ENCODE results near the gene HIVEP3. TPM values are rescaled to one million over a fixed set of nuclear protein-coding genes. Genes with fewer than 3 reads are reported as not detected.

Gene HIVEP3
- total RNA-seq, 4 donors from 2014 or later: 4.2 to 6.5 (median 4.7) TPM

- H3K27ac ChIP-seq: no peak overlapping the region
- peaks cover 0 to 16% (median 0%) of the 10 kb centered on the region in 4 donors for H3K4me1 ChIP-seq
- peaks cover 0 to 2% (median 0%) of the 10 kb centered on the region in 3 donors for H3K36me3 ChIP-seq
- no peak overlapping the region for H3K4me3 ChIP-seq
- no peaks in the 10 kb centered on the region for H3K27me3 ChIP-seq
- WGBS, 2 donors: 27 to 33% methylated on average over 4 of the region's 4 CpGs
- no peaks in the 10 kb centered on the region for H3K9me3 ChIP-seq
- TF ChIP-seq POLR2A (IDR thresholded peaks at IDR 0.05): no peak
- TF ChIP-seq EP300 (IDR thresholded peaks at IDR 0.05): no peak
- TF ChIP-seq, protein P1, sequence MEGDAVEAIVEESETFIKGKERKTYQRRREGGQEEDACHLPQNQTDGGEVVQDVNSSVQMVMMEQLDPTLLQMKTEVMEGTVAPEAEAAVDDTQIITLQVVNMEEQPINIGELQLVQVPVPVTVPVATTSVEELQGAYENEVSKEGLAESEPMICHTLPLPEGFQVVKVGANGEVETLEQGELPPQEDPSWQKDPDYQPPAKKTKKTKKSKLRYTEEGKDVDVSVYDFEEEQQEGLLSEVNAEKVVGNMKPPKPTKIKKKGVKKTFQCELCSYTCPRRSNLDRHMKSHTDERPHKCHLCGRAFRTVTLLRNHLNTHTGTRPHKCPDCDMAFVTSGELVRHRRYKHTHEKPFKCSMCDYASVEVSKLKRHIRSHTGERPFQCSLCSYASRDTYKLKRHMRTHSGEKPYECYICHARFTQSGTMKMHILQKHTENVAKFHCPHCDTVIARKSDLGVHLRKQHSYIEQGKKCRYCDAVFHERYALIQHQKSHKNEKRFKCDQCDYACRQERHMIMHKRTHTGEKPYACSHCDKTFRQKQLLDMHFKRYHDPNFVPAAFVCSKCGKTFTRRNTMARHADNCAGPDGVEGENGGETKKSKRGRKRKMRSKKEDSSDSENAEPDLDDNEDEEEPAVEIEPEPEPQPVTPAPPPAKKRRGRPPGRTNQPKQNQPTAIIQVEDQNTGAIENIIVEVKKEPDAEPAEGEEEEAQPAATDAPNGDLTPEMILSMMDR (IDR thresholded peaks at IDR 0.05): no peak
- DNase-seq (ENCODE audit: low spot score in 2 of 2): no peak
Measured at GRCh38 chr1:41608211-41608610, 310.5 kb downstream of the HIVEP3 start.

DNA sequence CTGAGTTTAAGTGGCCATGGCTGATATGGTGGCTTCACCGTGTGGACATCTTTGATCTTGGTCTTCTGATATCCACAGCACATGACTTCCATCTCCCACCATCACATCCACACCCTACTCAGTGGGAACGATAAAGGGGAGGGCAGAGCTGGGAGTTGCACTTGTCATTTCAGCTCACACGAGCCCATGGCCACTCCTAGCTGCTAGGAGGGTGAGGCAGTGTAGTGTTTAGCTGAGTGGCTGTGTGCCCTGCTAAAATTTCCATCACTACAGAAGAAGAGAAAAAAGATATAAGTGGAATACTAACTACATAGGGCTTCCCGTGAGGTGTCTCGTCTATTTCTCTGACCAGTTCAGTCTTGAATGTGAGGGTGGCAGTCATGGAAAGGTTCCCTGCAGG is 310.9 kb downstream of the HIVEP3 start:
- no peak for DNase-seq (ENCODE audit: low spot score in 2 of 2)
- peaks cover 0 to 16% (median 0%) of the 10 kb centered on the region in 4 donors for H3K4me1 ChIP-seq
- H3K4me3 ChIP-seq: no peak overlapping the region
- H3K27me3 ChIP-seq: no peaks in the 10 kb centered on the region
- TF ChIP-seq, protein P1 (IDR thresholded peaks at IDR 0.05): no peak
- TF ChIP-seq POLR2A (IDR thresholded peaks at IDR 0.05): no peak
- TF ChIP-seq EP300 (IDR thresholded peaks at IDR 0.05): no peak
- H3K9me3 ChIP-seq: no peaks in the 10 kb centered on the region
- H3K36me3 ChIP-seq: peaks cover 0 to under 1% (median 0%) of the 10 kb centered on the region in 3 donors
- H3K27ac ChIP-seq: no peak overlapping the region
- WGBS, 2 donors: 61 to 65% methylated on average over 5 of the region's 5 CpGs

GRCh38 chr1:41599912-41600311 is 318.8 kb downstream of the HIVEP3 start:
- H3K4me3 ChIP-seq: no peak overlapping the region
- WGBS, 2 donors: 59 to 61% methylated on average over 5 of the region's 5 CpGs
- H3K9me3 ChIP-seq: peaks cover 0 to 13% (median 3%) of the 10 kb centered on the region in 4 donors
- no peak for DNase-seq (ENCODE audit: low spot score in 2 of 2)
- TF ChIP-seq, protein P1 (IDR thresholded peaks at IDR 0.05): peak in 4 of 5 experiments; percentile 11 to 27 (median 20)
- no peak for TF ChIP-seq EP300 (IDR thresholded peaks at IDR 0.05)
- no peak for TF ChIP-seq POLR2A (IDR thresholded peaks at IDR 0.05)
- no peaks in the 10 kb centered on the region for H3K4me1 ChIP-seq
- H3K27ac ChIP-seq: no peak overlapping the region
- no peaks in the 10 kb centered on the region for H3K27me3 ChIP-seq
- H3K36me3 ChIP-seq: no peaks in the 10 kb centered on the region

DNA sequence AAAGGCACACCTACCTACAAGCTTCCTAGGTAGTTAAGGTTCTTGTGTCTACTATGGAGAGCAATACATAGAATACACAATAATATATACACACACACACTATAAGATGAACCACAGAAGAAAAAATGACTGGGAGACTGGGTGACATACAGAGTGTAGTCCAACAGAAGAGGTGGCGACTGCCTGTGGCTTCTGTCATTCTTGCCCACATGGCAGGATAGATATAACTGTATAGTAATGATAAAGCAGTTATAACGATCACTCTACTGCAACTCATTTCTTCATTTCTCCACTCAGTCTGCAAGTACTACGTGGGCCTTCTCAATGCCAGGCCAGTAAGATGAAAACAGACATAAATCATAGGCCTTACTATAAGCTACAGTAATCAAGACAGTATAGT is 320.4 kb downstream of the HIVEP3 start:
- peaks cover 0 to 13% (median 3%) of the 10 kb centered on the region in 4 donors for H3K9me3 ChIP-seq
- DNase-seq (ENCODE audit: low spot score in 2 of 2): no peak
- H3K27me3 ChIP-seq: no peaks in the 10 kb centered on the region
- WGBS, 2 donors: 97 to 100% methylated on average over 3 of the region's 3 CpGs
- H3K4me3 ChIP-seq: no peak overlapping the region
- no peaks in the 10 kb centered on the region for H3K36me3 ChIP-seq
- TF ChIP-seq, protein P1 (IDR thresholded peaks at IDR 0.05): no peak
- TF ChIP-seq EP300 (IDR thresholded peaks at IDR 0.05) (no peak), POLR2A (IDR thresholded peaks at IDR 0.05) (no peak)
- no peak overlapping the region for H3K27ac ChIP-seq
- H3K4me1 ChIP-seq: no peaks in the 10 kb centered on the region

DNA sequence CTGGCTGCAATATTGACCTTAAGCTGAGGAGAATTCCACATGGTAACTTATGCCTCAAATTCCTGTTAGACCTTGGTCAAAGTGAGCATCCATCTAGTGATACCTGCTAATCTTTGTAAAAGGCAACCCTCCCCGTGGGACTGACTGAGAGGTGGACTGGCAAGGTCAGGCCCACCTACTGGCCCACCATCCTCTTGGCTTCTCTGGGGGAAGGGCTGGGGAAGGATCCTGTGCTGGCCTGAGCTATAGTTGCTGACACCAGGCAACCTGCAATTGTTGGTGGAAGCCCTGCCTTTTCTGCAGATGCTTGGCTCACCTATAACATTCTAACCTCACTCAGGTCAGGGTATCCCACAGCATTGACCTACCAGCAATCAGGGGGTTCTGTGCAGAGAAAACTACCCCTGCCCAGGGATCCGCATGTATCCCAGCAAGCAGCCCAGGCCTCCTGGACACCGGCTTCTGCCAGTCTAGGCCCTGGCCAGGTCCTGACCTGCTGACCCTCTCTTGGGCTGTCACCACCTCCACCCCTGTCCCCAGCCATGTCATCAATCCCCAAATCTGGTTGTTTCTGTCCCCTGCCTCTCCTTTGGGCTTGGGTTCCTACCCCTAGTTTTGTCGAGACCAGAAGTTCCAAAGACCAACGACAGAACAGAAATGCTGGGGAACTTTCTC is 326.1 kb downstream of the HIVEP3 start:
- Histone ChIP-seq H3K27ac (no peak overlapping the region), H3K9me3 (no peaks in the 10 kb centered on the region), H3K4me3 (no peak overlapping the region), H3K36me3 (peaks cover 0 to 5% (median 0%) of the 10 kb centered on the region in 3 donors), H3K27me3 (no peaks in the 10 kb centered on the region), H3K4me1 (no peaks in the 10 kb centered on the region)
- WGBS, 2 donors: 93 to 95% methylated on average over 5 of the region's 5 CpGs
- TF ChIP-seq EP300 (IDR thresholded peaks at IDR 0.05) (no peak), POLR2A (IDR thresholded peaks at IDR 0.05) (no peak)
- TF ChIP-seq, protein P1 (IDR thresholded peaks at IDR 0.05): no peak
- no peak for DNase-seq (ENCODE audit: low spot score in 2 of 2)

Data from tibial nerve (tissue), 4 donors.